Endothelial cell of umbilical vein (primary cell): Measurements from ENCODE around the gene SKI.

ENCODE experiments used
- CTCF ChIP-seq, 2 donors: IDR thresholded peaks; 1 replicate in 1 of 2; 2 replicates in 1 of 2; pipeline ENCODE4 v1.5.1; 2011; ENCODE audit warnings: low read length in 2 of 2, mild to moderate bottlenecking in 2 of 2, moderate library complexity in 2 of 2, control low read depth in 1 of 2, inconsistent platforms in 1 of 2, low read depth in 1 of 2; ENCODE audit not compliant: insufficient read depth in 1 of 2; ENCODE audit errors: extremely low read depth in 1 of 2
- EZH2 ChIP-seq: IDR thresholded peaks from 2 replicates; pipeline ENCODE4 v1.6.1; 2012; ENCODE audit warnings: borderline replicate concordance, low read depth, mild to moderate bottlenecking, moderate library complexity, low read length, inconsistent platforms; ENCODE audit not compliant: severe bottlenecking
- MAX ChIP-seq: IDR thresholded peaks from 2 replicates; pipeline ENCODE4 v1.6.1; 2011; ENCODE audit not compliant: insufficient read depth, insufficient read length
- POLR2A ChIP-seq: IDR thresholded peaks from 2 replicates; pipeline ENCODE4 v1.6.1; 2012; ENCODE audit warnings: low read depth, mild to moderate bottlenecking, control low read depth, low read length
- POLR2AphosphoS5 ChIP-seq: IDR thresholded peaks from 2 replicates; pipeline ENCODE4 v1.6.1; 2012; ENCODE audit warnings: low read depth, mild to moderate bottlenecking, control low read depth, low read length, moderate library complexity; ENCODE audit not compliant: insufficient read depth

GRCh38 chr1:2229037-2229864 lies 1.1 kb downstream of the SKI start:
- TF ChIP-seq CTCF (IDR thresholded peaks at IDR 0.05; ENCODE audit: extremely low read depth in 1 of 2, insufficient read depth in 1 of 2, low read depth in 1 of 2, low read length in 2 of 2) = peak in 1 of 2 donors; percentile 10
- TF ChIP-seq POLR2A = no peak
- no peak for TF ChIP-seq MAX
- peak; percentile 18 for TF ChIP-seq POLR2AphosphoS5
- no peak for TF ChIP-seq EZH2
